ENCODE measurements around the gene EPN1.
"Not testable (repeated sequence)": the region's sequence is repeated elsewhere in the genome, so short reads cannot be mapped to it uniquely, and the experiment has no call there.

Gene EPN1

GRCh38 chr19:55704494-55705245, 29.6 kb downstream of the EPN1 start:
- in situ Hi-C loops (cut with HindIII; ENCODE audit: low sequenced_read_pairs), result no loop called here
- no peak overlapping the region for H3K4me3 ChIP-seq (ENCODE audit: low read depth, low read length)
- TF ChIP-seq CTCF (IDR thresholded peaks at IDR 0.05; ENCODE audit: low read depth, low read length), result no peak
- DNase-seq (ENCODE audit: low read depth, low spot score), result no peak

- in situ Hi-C loops (cut with HindIII; ENCODE audit: low sequenced_read_pairs), result no loop called here
- DNase-seq (ENCODE audit: low read depth, low spot score), result no peak
- TF ChIP-seq CTCF (IDR thresholded peaks at IDR 0.05; ENCODE audit: low read depth, low read length), result no peak
- no peak overlapping the region for H3K4me3 ChIP-seq (ENCODE audit: low read depth, low read length)
Observed at GRCh38 chr19:55705972-55706371, 30.9 kb downstream of the EPN1 start.

GRCh38 chr19:55711719-55712118, 36.7 kb downstream of the EPN1 start:
- no peak for TF ChIP-seq CTCF (IDR thresholded peaks at IDR 0.05; ENCODE audit: low read depth, low read length)
- in situ Hi-C loops (cut with HindIII; ENCODE audit: low sequenced_read_pairs), result no loop called here
- no peak overlapping the region for H3K4me3 ChIP-seq (ENCODE audit: low read depth, low read length)
- no peak for DNase-seq (ENCODE audit: low read depth, low spot score)

GRCh38 chr19:55712804-55713631, 38.0 kb downstream of the EPN1 start:
- H3K4me3 ChIP-seq (ENCODE audit: low read depth, low read length), result no peak overlapping the region
- no peak for TF ChIP-seq CTCF (IDR thresholded peaks at IDR 0.05; ENCODE audit: low read depth, low read length)
- no peak for DNase-seq (ENCODE audit: low read depth, low spot score)
- in situ Hi-C loops (cut with HindIII; ENCODE audit: low sequenced_read_pairs), result no loop called here

- H3K4me3 ChIP-seq (ENCODE audit: low read depth, low read length), result no peak overlapping the region
- in situ Hi-C loops (cut with HindIII; ENCODE audit: low sequenced_read_pairs), result no loop called here
- TF ChIP-seq CTCF (IDR thresholded peaks at IDR 0.05; ENCODE audit: low read depth, low read length), result no peak
- DNase-seq (ENCODE audit: low read depth, low spot score), result no peak
Observed at GRCh38 chr19:55716531-55716930, 41.5 kb downstream of the EPN1 start.

- TF ChIP-seq CTCF (IDR thresholded peaks at IDR 0.05; ENCODE audit: low read depth, low read length), result no peak
- in situ Hi-C loops (cut with HindIII; ENCODE audit: low sequenced_read_pairs), result no loop called here
- no peak for DNase-seq (ENCODE audit: low read depth, low spot score)
- no peak overlapping the region for H3K4me3 ChIP-seq (ENCODE audit: low read depth, low read length)
Observed at GRCh38 chr19:55717251-55717650, 42.2 kb downstream of the EPN1 start.

- in situ Hi-C loops (cut with HindIII; ENCODE audit: low sequenced_read_pairs); DNase-seq (ENCODE audit: low read depth, low spot score); H3K4me3 ChIP-seq (ENCODE audit: low read depth, low read length): not testable (repeated sequence)
Observed at GRCh38 chr19:55717879-55718711, 43.1 kb downstream of the EPN1 start.
